ENCODE measurements around the gene ZNF22. TPM values are rescaled to one million over a fixed set of nuclear protein-coding genes. Genes with fewer than 3 reads are reported as not detected.

Gene ZNF22
- total RNA-seq, 1 experiment from 2014 or later = 13.5 TPM

DNA sequence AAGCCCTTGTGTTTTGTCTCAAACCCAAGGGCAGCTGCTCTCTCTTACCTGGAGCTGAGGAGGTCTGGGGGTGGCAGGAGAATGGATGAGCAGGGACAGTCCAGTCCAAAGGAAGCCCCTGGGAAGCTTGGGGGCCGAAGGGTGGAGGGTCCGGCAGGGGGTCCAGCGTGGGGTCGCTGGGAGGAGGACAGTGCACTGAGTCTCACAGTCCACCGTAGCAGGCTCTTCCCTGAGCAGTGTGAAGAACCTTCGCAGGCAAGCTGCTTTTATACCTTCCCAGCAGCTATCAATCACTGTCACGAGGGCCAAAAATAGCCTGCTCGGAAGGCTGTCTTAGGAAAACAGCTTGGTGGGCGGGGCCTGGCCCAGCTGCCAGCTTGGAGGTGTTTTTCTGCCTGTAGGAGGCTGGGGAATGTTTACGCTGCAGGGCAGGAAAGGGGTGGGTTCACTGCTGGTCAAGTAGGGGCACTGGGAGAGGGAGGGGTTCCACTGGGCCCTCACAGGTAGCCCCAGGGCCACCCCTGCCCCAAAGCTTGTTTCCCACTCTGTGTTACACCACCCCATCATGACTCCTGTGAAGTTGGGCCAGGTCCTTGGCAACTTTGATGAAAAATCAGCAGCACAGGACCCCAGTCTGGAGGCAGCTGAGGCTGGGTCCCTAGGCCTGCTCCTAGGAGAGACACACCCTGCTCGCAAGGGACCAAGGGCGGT is 22.0 kb upstream of the ZNF22 start, which contains the start of gene DEPP1:
DEPP1 (minus strand) TSS at position 240 of the 711 bp plus-strand sequence. CDS start 779 bp downstream, outside the sequence.
- peaks cover 57 to 75% of the 10 kb centered on the region in 2 experiments for H3K4me1 ChIP-seq (ENCODE audit: control insufficient read depth in 1 of 2, insufficient read depth in 2 of 2, low read length in 2 of 2)
- peak within 1 kb of the TSS; percentile 89 for H3K4me2 ChIP-seq (ENCODE audit: low read length)
- RAD21 ChIA-PET (ENCODE audit: low non-redundant PET in 1 of 2, low total read pairs in 2 of 2, uncharacterized antibody in 2 of 2, unreplicated experiment in 2 of 2) = interaction anchor here in 1 of 2 experiments (1.2 kb wide), 1 partner anchor 46 kb away, joined by 3 read pairs; no protein-coding TSS in a partner anchor
- H3K9me2 ChIP-seq (ENCODE audit: insufficient read depth) = no peaks in the 10 kb centered on the region
- peak within 1 kb of the TSS; percentile 65 for H3K9ac ChIP-seq (ENCODE audit: low read length)
- POLR2A ChIA-PET = interaction anchor here (0.7 to 1.8 kb wide), 11 partner anchors 11 to 284 kb away, joined by 3 to 15 read pairs (median 3); no protein-coding TSS in a partner anchor
- ATAC-seq = peak; percentile 59
- H4K20me1 ChIP-seq (ENCODE audit: insufficient read depth) = no peaks in the 10 kb centered on the region
- intact Hi-C loops (cut with micrococcal nuclease) = loop anchor here (1.0 kb wide), 1 partner anchor 19 kb away; the partner anchor contains the start of gene RASSF4
- peak; percentile 14 for TF ChIP-seq YY1 (IDR thresholded peaks at IDR 0.05; ENCODE audit: extremely low read depth, insufficient replicate concordance, low read depth, low read length)
- peak; percentile 98 for TF ChIP-seq SRF (IDR thresholded peaks at IDR 0.05; ENCODE audit: low read depth)
- no peak for TF ChIP-seq CEBPB (IDR thresholded peaks at IDR 0.05; ENCODE audit: low read depth)
- peak; percentile 78 for TF ChIP-seq POLR2A (IDR thresholded peaks at IDR 0.05; ENCODE audit: borderline replicate concordance, extremely low read depth, insufficient read depth, insufficient read length)
- TF ChIP-seq, protein P1, sequence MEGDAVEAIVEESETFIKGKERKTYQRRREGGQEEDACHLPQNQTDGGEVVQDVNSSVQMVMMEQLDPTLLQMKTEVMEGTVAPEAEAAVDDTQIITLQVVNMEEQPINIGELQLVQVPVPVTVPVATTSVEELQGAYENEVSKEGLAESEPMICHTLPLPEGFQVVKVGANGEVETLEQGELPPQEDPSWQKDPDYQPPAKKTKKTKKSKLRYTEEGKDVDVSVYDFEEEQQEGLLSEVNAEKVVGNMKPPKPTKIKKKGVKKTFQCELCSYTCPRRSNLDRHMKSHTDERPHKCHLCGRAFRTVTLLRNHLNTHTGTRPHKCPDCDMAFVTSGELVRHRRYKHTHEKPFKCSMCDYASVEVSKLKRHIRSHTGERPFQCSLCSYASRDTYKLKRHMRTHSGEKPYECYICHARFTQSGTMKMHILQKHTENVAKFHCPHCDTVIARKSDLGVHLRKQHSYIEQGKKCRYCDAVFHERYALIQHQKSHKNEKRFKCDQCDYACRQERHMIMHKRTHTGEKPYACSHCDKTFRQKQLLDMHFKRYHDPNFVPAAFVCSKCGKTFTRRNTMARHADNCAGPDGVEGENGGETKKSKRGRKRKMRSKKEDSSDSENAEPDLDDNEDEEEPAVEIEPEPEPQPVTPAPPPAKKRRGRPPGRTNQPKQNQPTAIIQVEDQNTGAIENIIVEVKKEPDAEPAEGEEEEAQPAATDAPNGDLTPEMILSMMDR (IDR thresholded peaks at IDR 0.05 in 2 of 3, conservative IDR thresholded peaks at IDR 0.05 in 1 of 3; ENCODE audit: borderline replicate concordance in 1 of 3, insufficient read depth in 1 of 3, low read depth in 2 of 3, low read length in 2 of 3) = 0 out of 6 replicates have a peak, but pooled peaks of 1 of the 3 experiments have one; percentile 14
- TF ChIP-seq ZFX (IDR thresholded peaks at IDR 0.05) = no peak
- no peak for TF ChIP-seq ELF1 (IDR thresholded peaks at IDR 0.05; ENCODE audit: borderline replicate concordance, low read depth)
- no peak for TF ChIP-seq RAD21 (IDR thresholded peaks at IDR 0.05; ENCODE audit: low read depth)
- TF ChIP-seq EZH2phosphoT487 (IDR thresholded peaks at IDR 0.05; ENCODE audit: borderline replicate concordance) = no peak
- TF ChIP-seq SP1 (IDR thresholded peaks at IDR 0.05; ENCODE audit: low read depth) = peak; percentile 87
- peak; percentile 99 for TF ChIP-seq POLR2AphosphoS5 (IDR thresholded peaks at IDR 0.05; ENCODE audit: low read depth, low read length)
- H3K27me3 ChIP-seq (ENCODE audit: insufficient read depth, low read length) = no peaks in the 10 kb centered on the region
- H3K36me3 ChIP-seq (ENCODE audit: control insufficient read depth in 1 of 2, insufficient read depth in 2 of 2, low read length in 2 of 2) = no peaks in the 10 kb centered on the region
- DNase-seq (ENCODE audit: low read depth, low spot score) = peak; percentile 90
- CTCF ChIA-PET = interaction anchor here (0.9 to 3.1 kb wide), 3 partner anchors 17 to 46 kb away, joined by 3 to 14 read pairs (median 3); no protein-coding TSS in a partner anchor
- no peaks in the 10 kb centered on the region for H3K9me3 ChIP-seq (ENCODE audit: control insufficient read depth in 1 of 2, insufficient read depth in 1 of 2, low read depth in 1 of 2, low read length in 2 of 2)
- H3K4me3 ChIP-seq (replicated peaks in 1 of 2; ENCODE audit: low read depth in 1 of 2, low read length in 2 of 2) = peak within 1 kb of the TSS; percentile 43 to 56
- peak within 1 kb of the TSS; percentile 63 for H3K27ac ChIP-seq (ENCODE audit: low read depth, low read length)
- H2AFZ ChIP-seq (ENCODE audit: low read depth, low read length, poor library complexity, severe bottlenecking) = no peak within 1 kb of the TSS
- no peaks in the 10 kb centered on the region for H3K79me2 ChIP-seq (ENCODE audit: insufficient read depth, low read length)
- BruUV-seq (replicated peaks) = no TSS peak
